GM18519 (cell line): ENCODE measurements around the gene CHCT1.
A peak's percentile ranks its signal among the peaks of the same experiment; 100 is the strongest.
"Not testable (repeated sequence)": the region's sequence is repeated elsewhere in the genome, so short reads cannot be mapped to it uniquely, and the experiment has no call there.

Experiments
- ATAC-seq: cut with Tn5 transposase; IDR thresholded peaks from one replicate; pipeline ENCODE4 v1.9.1; 2021; ENCODE audit warnings: mild to moderate bottlenecking, moderate library complexity; ENCODE audit not compliant: unreplicated experiment, low FRiP score

Gene CHCT1

GRCh38 chr17:60398227-60398959 lies 23.9 kb upstream of the CHCT1 start:
- ATAC-seq: peak; percentile 43

GRCh38 chr17:60401819-60402218 lies 20.5 kb upstream of the CHCT1 start:
- ATAC-seq: no peak

GRCh38 chr17:60403523-60403810 lies 18.8 kb upstream of the CHCT1 start:
- no peak for ATAC-seq

GRCh38 chr17:60403962-60404361 lies 18.3 kb upstream of the CHCT1 start:
- no peak for ATAC-seq

- no peak for ATAC-seq
Measured at GRCh38 chr17:60406887-60407286, 15.4 kb upstream of the CHCT1 start.

GRCh38 chr17:60410001-60410400 lies 12.3 kb upstream of the CHCT1 start:
- no peak for ATAC-seq

GRCh38 chr17:60412701-60413100 lies 9.6 kb upstream of the CHCT1 start:
- ATAC-seq: no peak

- ATAC-seq: no peak
Measured at GRCh38 chr17:60415146-60415545, 7.1 kb upstream of the CHCT1 start.

- no peak for ATAC-seq
Measured at GRCh38 chr17:60416368-60416925, 5.8 kb upstream of the CHCT1 start.

GRCh38 chr17:60419003-60419402 lies 3.3 kb upstream of the CHCT1 start:
- not testable (repeated sequence) for ATAC-seq

- not testable (repeated sequence) for ATAC-seq
Measured at GRCh38 chr17:60419875-60420274, 2.4 kb upstream of the CHCT1 start.

- ATAC-seq: peak; percentile 65
Measured at GRCh38 chr17:60421273-60422161, 772 bp upstream of the CHCT1 start.

GRCh38 chr17:60423865-60424264 lies 1.6 kb downstream of the CHCT1 start:
- no peak for ATAC-seq

GRCh38 chr17:60425626-60426025 lies 3.3 kb downstream of the CHCT1 start:
- ATAC-seq: no peak

- ATAC-seq: no peak
Measured at GRCh38 chr17:60426596-60426995, 4.3 kb downstream of the CHCT1 start.

- ATAC-seq: not testable (repeated sequence)
Measured at GRCh38 chr17:60428491-60428890, 6.2 kb downstream of the CHCT1 start.

GRCh38 chr17:60430561-60430960 lies 8.3 kb downstream of the CHCT1 start:
- not testable (repeated sequence) for ATAC-seq

- not testable (repeated sequence) for ATAC-seq
Measured at GRCh38 chr17:60433021-60433997, 11.0 kb downstream of the CHCT1 start.

- ATAC-seq: no peak
Measured at GRCh38 chr17:60435244-60436167, 13.2 kb downstream of the CHCT1 start.
